ENCODE results near the gene KCNC1. TPM values are rescaled to one million over a fixed set of nuclear protein-coding genes. Genes with fewer than 3 reads are reported as not detected.

Gene KCNC1
- polyA plus RNA-seq, 1 donor: 2.1 TPM

DNA sequence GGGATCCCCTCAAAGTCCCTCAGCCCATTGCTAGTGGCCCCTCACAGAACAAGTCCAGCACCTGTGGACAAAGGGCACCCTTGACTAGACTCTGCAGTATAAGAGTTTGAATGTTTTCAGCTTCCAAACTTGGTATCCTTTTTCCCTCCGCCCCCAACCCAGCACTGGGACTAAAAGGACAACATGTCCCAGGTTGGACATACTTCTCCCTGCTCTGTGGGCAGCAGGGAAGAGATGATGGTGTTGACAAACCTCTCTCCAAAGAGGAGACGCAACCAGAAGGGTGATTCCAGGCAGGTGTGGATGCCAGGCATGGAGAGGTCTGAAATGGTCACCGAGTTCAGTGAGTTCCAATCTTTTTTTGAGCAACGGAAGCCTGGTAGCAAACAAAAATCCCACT, 19.7 kb upstream of the KCNC1 start:
- no peak for DNase-seq (ENCODE audit: low read depth)

DNA sequence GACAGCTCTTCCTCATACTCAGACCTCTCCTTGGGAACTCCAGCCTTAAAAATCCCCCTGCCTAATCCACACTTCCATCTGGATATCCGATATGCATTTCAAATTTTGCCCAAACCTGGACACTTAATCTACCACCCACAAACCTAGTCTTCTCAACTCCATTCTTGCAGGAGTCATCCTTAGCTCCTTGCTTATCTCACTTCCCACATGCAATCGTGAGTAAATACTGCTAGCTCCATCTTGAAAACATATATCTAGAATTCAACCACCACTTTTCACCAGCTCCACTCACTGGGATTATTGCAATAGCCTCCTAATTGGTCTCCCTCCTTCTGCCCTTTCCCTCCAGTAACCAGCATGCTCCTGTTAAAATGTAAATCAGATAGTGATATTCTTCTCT, 17.8 kb upstream of the KCNC1 start:
- DNase-seq (ENCODE audit: low read depth): no peak

DNA sequence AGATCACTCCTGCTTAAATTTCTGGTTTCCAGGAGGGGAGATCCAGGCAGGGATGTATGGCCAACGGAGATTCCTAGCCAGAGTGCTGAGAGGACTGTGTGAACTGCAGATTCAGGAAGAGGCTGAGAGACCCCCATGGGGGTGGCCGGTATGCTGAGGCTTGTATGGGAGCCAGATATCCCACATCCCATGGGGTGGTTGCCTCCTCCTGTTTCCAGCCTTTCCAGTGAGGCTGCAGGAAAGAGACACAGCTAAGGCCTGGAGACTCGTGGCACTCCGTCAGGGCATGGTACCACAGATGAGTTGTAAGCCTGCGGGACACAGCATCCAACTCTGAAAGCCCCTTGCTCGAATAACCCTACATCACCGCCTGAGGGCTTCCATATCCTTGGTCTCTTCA, 16.6 kb upstream of the KCNC1 start:
- DNase-seq (ENCODE audit: low read depth): no peak

DNA sequence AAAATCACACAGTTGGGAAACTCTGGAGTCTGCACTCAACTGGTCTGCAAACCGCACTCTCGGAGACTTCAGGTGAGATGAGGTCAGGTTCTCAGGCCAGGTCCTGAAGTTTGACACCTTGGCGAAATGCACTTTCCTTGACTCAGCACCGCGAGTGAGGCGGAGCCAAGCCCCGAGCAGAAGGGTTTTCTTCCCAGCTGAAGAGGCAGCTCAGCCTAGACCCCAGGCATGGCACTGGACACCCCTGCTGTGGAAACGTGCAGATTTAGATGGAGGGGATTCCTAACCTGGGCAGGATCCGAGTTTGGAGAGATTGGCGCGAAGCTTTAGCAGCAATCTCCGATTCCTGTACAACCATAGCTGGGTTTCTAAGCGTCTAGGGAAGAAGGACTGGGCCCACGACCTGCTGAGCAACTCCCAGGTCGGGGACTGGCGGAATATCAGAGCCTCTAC, 16.0 kb upstream of the KCNC1 start:
- no peak for DNase-seq (ENCODE audit: low read depth)

DNA sequence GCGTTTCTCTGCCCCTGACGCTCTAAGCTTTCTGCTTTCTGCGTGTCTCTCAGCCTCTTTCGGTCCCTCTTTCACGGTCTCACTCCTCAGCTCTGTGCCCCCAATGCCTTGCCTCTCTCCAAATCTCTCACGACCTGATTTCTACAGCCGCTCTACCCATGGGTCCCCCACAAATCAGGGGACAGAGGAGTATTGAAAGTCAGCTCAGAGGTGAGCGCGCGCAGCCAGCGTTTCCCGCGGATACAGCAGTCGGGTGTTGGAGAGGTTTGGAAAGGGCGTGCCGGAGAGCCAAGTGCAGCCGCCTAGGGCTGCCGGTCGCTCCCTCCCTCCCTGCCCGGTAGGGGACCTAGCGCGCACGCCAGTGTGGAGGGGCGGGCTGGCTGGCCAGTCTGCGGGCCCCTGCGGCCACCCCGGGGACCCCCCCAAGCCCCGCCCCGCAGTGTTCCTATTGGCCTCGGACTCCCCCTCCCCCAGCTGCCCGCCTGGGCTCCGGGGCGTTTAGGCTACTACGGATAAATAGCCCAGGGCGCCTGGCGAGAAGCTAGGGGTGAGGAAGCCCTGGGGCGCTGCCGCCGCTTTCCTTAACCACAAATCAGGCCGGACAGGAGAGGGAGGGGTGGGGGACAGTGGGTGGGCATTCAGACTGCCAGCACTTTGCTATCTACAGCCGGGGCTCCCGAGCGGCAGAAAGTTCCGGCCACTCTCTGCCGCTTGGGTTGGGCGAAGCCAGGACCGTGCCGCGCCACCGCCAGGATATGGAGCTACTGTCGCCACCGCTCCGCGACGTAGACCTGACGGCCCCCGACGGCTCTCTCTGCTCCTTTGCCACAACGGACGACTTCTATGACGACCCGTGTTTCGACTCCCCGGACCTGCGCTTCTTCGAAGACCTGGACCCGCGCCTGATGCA, 15.3 kb upstream of the KCNC1 start, which contains the start of gene MYOD1:
MYOD1 (plus strand) TSS at position 544 of the 910 bp plus-strand sequence; CDS start at position 756, 212 bp downstream.
- DNase-seq (ENCODE audit: low read depth): no peak

DNA sequence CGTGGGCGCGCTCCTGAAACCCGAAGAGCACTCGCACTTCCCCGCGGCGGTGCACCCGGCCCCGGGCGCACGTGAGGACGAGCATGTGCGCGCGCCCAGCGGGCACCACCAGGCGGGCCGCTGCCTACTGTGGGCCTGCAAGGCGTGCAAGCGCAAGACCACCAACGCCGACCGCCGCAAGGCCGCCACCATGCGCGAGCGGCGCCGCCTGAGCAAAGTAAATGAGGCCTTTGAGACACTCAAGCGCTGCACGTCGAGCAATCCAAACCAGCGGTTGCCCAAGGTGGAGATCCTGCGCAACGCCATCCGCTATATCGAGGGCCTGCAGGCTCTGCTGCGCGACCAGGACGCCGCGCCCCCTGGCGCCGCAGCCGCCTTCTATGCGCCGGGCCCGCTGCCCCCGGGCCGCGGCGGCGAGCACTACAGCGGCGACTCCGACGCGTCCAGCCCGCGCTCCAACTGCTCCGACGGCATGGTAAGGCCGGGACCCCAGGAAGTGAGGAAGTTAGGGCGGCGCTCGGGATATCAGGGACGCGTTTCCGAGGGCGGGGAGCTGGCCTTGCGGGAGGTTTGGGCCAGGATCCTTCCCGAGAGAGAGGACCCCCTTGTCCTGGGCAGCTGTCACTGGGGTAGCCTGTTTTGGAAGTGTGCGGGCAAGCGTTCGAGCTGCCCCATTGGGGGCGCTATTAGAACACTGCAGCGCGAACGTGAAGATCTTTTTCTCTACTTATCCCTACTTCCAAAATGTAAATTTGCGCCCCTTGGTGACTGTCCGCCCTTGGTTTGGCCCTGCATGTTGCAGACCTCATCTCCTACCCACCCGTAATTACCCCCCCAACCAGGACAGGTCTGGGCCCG, 14.4 kb upstream of the KCNC1 start:
- DNase-seq (ENCODE audit: low read depth): no peak

DNA sequence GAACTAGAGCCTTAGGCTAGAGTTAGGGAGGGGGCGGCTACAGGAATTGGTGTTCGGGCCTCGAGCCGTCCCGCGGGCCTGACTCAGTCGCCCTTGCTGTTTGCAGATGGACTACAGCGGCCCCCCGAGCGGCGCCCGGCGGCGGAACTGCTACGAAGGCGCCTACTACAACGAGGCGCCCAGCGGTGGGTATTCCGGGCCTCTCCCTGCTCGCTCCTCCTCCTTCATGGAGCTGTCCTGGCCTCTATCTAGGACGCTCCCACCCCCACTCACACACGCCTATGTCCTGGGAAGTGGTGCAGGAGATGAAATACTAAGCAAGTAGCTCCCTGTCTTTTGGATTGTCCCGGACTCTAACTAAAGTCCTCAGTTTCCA, 13.8 kb upstream of the KCNC1 start:
- DNase-seq (ENCODE audit: low read depth): no peak

DNA sequence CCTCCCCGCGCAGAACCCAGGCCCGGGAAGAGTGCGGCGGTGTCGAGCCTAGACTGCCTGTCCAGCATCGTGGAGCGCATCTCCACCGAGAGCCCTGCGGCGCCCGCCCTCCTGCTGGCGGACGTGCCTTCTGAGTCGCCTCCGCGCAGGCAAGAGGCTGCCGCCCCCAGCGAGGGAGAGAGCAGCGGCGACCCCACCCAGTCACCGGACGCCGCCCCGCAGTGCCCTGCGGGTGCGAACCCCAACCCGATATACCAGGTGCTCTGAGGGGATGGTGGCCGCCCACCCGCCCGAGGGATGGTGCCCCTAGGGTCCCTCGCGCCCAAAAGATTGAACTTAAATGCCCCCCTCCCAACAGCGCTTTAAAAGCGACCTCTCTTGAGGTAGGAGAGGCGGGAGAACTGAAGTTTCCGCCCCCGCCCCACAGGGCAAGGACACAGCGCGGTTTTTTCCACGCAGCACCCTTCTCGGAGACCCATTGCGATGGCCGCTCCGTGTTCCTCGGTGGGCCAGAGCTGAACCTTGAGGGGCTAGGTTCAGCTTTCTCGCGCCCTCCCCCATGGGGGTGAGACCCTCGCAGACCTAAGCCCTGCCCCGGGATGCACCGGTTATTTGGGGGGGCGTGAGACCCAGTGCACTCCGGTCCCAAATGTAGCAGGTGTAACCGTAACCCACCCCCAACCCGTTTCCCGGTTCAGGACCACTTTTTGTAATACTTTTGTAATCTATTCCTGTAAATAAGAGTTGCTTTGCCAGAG, 13.2 kb upstream of the KCNC1 start:
- no peak for DNase-seq (ENCODE audit: low read depth)

DNA sequence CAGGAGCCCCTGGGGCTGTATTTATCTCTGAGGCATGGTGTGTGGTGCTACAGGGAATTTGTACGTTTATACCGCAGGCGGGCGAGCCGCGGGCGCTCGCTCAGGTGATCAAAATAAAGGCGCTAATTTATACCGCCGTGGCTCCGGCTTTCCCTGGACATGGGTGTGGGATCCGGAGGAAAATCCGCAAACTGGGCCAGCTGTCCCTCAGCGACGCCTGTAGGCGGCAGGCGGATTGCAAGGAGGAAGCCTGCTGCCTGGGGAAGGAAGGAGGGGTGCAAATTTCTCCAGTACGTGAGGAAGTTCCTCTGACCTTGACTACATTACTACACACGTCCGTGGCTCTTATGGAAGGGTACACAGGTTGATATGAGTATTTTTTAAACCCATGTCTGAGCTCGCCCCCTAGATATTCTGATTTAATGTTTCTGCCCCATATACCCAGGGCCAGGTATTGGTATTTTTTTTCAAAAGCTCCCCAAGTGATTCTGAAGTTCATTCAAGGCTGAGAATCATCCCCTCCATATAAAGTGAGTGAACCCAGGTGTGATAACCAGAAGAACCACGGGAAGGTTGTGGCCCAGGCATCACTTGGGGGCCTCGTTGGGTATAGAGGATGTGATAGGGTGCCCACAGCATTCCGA, 12.5 kb upstream of the KCNC1 start:
- no peak for DNase-seq (ENCODE audit: low read depth)

DNA sequence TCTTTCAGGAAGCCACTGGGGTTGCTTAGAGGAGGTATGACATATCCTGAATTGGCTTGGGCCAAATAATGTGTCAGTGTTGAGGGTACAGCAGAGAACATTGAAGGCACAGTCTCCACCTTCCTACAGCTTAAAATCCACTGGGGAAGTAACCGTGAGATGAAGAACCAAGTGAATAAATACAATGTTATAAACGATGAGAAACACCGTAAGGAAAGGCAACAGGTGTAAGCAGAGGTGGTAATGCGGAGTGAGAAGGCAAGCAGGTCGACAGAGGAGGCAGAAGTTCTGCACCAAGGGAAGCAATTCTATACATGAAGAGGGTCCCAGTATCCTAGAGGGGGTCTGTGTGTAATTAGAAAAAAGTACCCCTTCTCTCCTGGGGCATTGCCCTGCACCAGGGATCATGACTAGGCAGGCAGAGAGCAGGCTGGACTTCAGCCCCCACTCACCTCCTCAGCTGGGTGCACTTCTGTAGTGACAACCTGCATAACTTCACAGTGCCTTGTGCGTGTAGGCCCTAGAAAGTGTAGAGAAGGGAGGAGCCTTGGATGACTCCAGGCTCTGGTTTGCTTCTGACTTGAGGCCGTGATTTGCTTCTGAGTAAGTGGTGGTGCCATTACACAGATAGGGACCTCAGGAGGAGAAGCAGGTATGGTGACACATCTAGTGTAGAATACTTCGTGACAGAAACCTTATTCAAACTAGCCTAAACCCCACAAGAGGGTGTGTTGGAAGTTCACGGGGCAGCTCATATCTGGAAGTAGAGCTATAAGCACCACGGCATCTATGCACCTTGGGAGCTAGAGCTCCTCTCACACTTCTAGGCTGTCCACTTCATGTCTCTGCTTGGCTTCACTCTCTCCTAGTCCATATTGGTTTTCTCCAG, 10.3 kb upstream of the KCNC1 start:
- DNase-seq (ENCODE audit: low read depth): no peak

DNA sequence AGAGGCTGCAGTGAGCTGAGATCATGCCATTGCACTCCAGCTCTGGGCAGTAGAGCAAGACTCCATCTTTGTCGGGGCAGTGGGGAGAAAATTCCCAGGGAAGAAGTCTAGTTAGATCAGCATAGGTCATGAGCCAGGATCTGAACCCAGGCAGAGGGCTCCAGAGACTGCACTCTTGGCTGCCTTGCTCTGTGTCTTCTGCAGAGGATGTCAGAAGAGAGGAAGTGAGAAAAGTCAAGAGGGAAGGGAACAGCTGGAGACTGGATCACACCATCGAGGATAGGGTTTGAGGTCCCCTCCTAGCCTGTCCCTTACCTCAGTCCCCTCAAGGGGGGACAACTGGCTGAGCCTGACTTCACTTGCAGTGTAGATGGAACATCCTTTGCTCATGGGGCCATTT, 9.4 kb upstream of the KCNC1 start:
- no peak for DNase-seq (ENCODE audit: low read depth)

DNA sequence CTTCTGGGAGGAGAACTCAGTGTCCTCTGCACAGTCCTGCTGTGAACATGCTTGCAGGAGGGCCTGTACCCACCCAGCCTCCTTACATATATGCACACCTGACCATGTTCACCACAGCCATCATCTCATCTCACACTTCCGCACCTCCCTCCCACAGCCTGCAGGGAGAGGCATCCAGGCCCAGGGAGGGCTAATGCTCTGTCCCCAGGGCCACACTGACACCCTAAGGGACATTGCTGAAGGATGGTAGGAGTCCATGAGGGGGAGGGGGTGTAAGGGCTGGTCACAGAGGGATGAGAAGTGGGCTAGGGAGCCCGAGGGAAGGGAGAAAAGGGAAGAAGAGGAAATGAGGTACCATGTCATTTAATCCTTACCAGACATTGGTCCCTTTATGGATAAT, 4.4 kb upstream of the KCNC1 start:
- DNase-seq (ENCODE audit: low read depth): no peak

DNA sequence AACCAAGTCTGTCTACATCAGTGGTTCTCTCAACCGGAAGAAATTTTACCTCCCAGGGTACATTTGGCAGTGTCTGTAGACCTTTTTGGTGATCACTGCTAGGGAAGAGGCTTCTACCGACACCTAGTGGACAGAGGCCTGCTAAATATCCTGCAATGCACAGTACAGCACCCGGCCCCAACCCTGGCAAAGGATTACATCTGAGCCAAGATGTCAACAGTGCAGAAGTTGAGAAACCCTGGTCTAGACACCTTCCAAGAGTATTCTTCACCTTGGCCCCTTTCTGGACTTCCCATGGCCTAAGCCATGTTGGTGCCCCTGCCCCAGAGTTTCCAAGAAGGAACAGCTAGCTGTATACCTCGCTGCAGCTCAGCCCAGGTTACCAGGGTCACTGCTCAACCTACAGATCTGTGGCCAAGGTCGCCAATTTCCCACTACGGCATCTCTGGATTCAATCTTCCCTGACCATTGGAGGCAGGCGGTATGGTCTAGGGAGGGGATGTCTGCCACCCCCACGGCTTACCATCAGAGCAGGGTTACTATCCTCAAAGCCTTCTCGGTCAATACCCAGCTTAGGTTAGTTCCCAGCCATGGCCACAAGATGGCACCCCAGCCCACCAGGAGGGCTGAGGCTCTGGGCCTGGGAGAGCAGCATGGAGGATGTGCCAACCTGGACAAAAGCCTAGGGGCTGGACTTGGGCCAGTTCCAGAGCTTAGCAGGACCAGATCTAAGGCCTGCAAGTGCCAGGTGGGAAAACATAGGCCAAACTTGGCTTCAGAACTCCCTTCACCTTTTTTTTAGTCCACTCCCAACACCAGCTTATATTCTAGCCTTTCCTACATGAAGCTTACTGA, 3.7 kb upstream of the KCNC1 start:
- no peak for DNase-seq (ENCODE audit: low read depth)

DNA sequence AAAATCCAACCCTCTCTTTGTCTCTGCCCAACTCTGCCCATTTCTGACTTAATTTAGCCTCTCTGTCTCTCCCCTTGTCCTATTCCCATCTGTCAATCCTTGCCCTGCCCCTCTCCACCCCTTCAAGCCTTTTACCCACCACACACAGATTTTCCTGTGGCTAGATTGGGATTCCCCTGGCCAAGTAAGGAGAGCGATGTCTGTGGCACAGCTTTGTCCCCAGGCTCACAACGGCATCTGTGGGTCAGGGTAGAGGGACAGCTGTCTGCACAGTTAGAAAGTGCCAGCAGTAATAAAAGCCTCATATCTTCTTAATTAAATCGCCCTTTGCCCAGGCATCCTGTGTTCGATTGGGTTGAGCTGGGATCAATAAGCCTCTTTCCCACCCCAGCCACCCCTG, 1.3 kb upstream of the KCNC1 start:
- no peak for DNase-seq (ENCODE audit: low read depth)

DNA sequence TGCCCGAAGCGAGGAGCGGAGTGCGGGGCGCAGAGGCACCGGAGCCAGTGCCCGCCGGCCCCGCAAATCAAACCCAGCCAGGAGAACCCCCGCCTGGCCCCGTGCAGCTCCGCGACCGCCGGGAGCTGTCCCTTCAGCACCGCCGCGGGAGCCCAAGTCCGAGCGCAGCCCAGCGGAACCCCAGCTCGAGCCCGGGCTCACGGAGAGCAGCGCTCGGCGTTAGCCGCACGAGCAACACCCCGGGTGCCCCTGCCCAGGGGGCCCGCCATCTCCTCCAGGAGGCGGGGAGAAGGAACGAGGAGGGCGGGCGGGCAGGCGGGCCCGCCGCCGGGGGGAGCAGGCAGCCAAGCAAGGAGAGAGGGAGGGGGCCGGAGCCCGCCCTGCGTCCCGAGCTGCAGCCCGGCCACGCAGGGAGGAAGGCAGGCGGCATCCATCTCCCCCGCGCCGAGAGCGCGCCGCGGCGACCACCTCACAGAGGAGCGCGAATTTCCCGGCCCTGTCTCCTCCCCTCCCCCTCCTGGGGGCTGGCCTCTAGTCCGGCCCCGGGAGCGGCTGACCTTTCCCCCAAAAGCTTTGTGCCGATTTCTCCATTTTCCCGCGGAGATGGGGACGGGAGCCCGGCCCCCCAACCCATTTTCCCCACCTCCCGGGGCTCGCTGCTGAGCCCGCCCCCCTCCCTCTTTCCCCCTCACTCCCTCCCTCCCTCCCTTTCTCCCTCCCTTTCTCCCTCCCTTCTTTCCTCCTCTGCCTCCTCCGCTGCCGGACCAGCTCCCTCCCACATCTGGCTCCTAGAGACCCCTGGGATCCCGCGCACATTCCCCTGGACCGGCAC, 621 bp downstream of the KCNC1 start:
- no peak for DNase-seq (ENCODE audit: low read depth)

DNA sequence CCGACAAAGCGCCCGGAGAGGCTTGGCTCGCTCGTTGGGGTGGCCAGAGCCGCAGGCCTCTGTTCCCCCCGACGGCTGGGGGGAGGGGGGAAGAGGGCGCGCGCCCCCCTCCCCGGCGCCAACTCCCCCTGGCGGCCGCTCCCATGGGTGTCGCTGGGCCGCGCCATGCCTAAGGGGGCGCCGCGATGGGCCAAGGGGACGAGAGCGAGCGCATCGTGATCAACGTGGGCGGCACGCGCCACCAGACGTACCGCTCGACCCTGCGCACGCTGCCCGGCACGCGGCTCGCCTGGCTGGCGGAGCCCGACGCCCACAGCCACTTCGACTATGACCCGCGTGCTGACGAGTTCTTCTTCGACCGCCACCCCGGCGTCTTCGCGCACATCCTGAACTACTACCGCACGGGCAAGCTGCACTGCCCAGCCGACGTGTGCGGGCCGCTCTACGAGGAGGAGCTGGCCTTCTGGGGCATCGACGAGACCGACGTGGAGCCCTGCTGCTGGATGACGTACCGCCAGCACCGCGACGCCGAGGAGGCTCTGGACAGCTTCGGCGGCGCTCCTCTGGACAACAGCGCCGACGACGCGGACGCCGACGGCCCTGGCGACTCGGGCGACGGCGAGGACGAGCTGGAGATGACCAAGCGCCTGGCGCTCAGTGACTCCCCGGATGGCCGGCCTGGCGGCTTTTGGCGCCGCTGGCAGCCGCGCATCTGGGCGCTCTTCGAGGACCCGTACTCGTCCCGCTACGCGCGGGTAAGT, 1.4 kb downstream of the KCNC1 start:
- no peak for DNase-seq (ENCODE audit: low read depth)

DNA sequence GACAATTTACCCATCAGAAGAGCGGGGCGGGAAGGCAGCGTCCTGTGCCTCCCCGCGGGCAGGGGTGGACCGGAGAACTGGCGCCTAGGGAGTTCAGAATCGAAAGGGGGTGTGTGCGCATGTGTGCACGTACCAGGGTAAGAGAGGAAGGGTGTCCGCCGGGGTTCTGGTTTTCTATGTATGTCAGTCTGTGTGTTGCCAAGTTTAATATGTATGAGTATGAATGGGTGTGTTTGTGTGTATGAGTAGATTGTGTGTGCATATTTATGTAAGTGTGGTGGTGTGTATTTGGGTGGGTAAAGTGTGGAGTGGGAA, 2.0 kb downstream of the KCNC1 start:
- no peak for DNase-seq (ENCODE audit: low read depth)

Measured in forelimb muscle (tissue), 1 donor.